ENCODE results near the gene HHAT. TPM values are rescaled to one million over a fixed set of nuclear protein-coding genes. Genes with fewer than 3 reads are reported as not detected.

HHAT gene
- polyA plus RNA-seq, 2 of the 4 experiments (the other 2 are of a cell fraction) = 3.8 to 4.5 TPM

- WGBS (ENCODE audit: missing lambda C conversion rate) = 37% methylated on average over 3 of the region's 3 CpGs
- CTCF ChIA-PET = interaction anchor here (0.6 to 17.1 kb wide), 3 partner anchors 178 to 541 kb away, joined by 3 to 279 read pairs (median 4); partner anchors contain the start of gene KCNH1
- FAIRE-seq (no peak), ATAC-seq (no peak), DNase-seq (ENCODE audit: low read depth in 1 of 2, low spot score in 1 of 2) (no peak)
- H3K27ac ChIP-seq = peak overlapping the region in 1 of 2 experiments; percentile 61; a peak in 2 of 6 replicates
- H3K4me2 ChIP-seq = no peak overlapping the region
- peaks cover 28% of the 10 kb centered on the region for H3K4me1 ChIP-seq
- peaks cover 11% of the 10 kb centered on the region; the same call in 2 of the 3 replicates for H3K9me3 ChIP-seq
- no peak overlapping the region for H3K4me3 ChIP-seq
- TF ChIP-seq RNF2 (IDR thresholded peaks at IDR 0.05; ENCODE audit: borderline replicate concordance, low read depth) (no peak), MAFK (IDR thresholded peaks at IDR 0.05; ENCODE audit: partially characterized antibody) (peak; percentile 66)
- POLR2A ChIA-PET = no interaction called here
These were observed 265.9 kb downstream of the HHAT start for GRCh38 chr1:210594605-210595004.

DNA sequence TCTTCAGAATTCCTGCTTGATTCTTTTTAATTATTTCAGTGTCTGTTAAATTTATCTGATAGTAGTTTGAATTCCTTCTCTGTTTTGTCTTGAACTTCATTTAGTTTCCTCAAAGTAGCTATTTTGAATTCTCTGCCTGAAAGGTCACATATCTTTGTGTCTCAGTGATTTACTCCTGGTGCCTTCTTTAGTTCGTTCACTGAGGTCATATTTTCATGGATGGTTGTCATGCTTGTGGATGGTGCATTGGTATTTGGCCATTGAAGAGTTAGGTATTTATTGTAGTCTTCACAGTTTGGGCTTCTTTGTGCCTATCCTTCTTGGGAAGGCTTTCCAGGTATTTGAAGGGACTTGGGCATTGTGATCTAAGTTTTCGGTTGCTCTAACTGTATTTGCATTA lies 267.9 kb downstream of the HHAT start:
- ChIA-PET CTCF (interaction anchor here (2.1 to 3.6 kb wide), 2 partner anchors 10 to 537 kb away, joined by 8 to 19 read pairs; partner anchors contain the start of gene KCNH1), POLR2A (no interaction called here)
- no peak for TF ChIP-seq EHMT2 (IDR thresholded peaks at IDR 0.05; ENCODE audit: low read depth)
- no peak for TF ChIP-seq HOXA7 (CRISPR knock-in tag; IDR thresholded peaks at IDR 0.05)
- TF ChIP-seq E2F6 (IDR thresholded peaks at IDR 0.05; ENCODE audit: borderline replicate concordance, low read depth) = no peak
- no peak for TF ChIP-seq RAD21 (conservative IDR thresholded peaks at IDR 0.05 in 1 of 2, IDR thresholded peaks at IDR 0.05 in 1 of 2)
- TF ChIP-seq NPAS2 (CRISPR knock-in tag; IDR thresholded peaks at IDR 0.05; ENCODE audit: borderline replicate concordance) = no peak
- no peak for TF ChIP-seq SMC3 (IDR thresholded peaks at IDR 0.05)
- no peak for TF ChIP-seq BHLHE40 (IDR thresholded peaks at IDR 0.05; ENCODE audit: low read depth, low read length)
- TF ChIP-seq CEBPB (IDR thresholded peaks at IDR 0.05) = no peak
- no peak for TF ChIP-seq JUNB (IDR thresholded peaks at IDR 0.05)
- no peak for TF ChIP-seq CBX8 (IDR thresholded peaks at IDR 0.05)
- TF ChIP-seq, protein P1, sequence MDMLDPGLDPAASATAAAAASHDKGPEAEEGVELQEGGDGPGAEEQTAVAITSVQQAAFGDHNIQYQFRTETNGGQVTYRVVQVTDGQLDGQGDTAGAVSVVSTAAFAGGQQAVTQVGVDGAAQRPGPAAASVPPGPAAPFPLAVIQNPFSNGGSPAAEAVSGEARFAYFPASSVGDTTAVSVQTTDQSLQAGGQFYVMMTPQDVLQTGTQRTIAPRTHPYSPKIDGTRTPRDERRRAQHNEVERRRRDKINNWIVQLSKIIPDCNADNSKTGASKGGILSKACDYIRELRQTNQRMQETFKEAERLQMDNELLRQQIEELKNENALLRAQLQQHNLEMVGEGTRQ (IDR thresholded peaks at IDR 0.05) = no peak
- no peak for TF ChIP-seq FOSL2 (IDR thresholded peaks at IDR 0.05)
- TF ChIP-seq FOSL2 (CRISPR knock-in tag; IDR thresholded peaks at IDR 0.05) = no peak
- no peak for TF ChIP-seq RARB (CRISPR knock-in tag; IDR thresholded peaks at IDR 0.05)
- no peak for TF ChIP-seq GATA3 (IDR thresholded peaks at IDR 0.05; ENCODE audit: borderline replicate concordance)
- TF ChIP-seq REST (IDR thresholded peaks at IDR 0.05) = no peak
- TF ChIP-seq ELK1 (IDR thresholded peaks at IDR 0.05; ENCODE audit: low read depth, low read length) = no peak
- no peak for TF ChIP-seq HDAC2 (IDR thresholded peaks at IDR 0.05)
- TF ChIP-seq KDM1A (IDR thresholded peaks at IDR 0.05; ENCODE audit: low read depth) = no peak
- TF ChIP-seq PBX3 (IDR thresholded peaks at IDR 0.05) = no peak
- Histone ChIP-seq H3K27ac (peak overlapping the region; percentile 100), H3K4me2 (peak overlapping the region; percentile 73; the same call in 2 of the 3 replicates), H3K4me3 (no peak overlapping the region), H3K9me3 (peaks cover 8% of the 10 kb centered on the region; the same call in 2 of the 3 replicates), H3K4me1 (peaks cover 40% of the 10 kb centered on the region)
- no peak for DNase-seq (ENCODE audit: low read depth in 1 of 2, low spot score in 1 of 2)
- WGBS (ENCODE audit: missing lambda C conversion rate) = 81% methylated on average over 2 of the region's 2 CpGs
- ATAC-seq = no peak
- peak; percentile 73 for FAIRE-seq
